Effector memory CD4-positive, alpha-beta T cell (primary cell): ENCODE measurements around the gene FAM222A.

Experiments used
- DNase-seq, 3 donors: peaks; one replicate each; pipeline ENCODE4 v3.0.0-alpha.2; 2020
- H3K27ac ChIP-seq: 2 replicates; pipeline ENCODE4 v1.7.0; 2013; ENCODE audit warnings: mild to moderate bottlenecking, low read length, moderate library complexity; ENCODE audit not compliant: insufficient read depth, poor library complexity, severe bottlenecking
- H3K27me3 ChIP-seq: replicated peaks from 2 replicates; pipeline ENCODE4 v1.7.0; 2013; ENCODE audit warnings: mild to moderate bottlenecking, low read length; ENCODE audit not compliant: insufficient read depth, control insufficient read depth, poor library complexity, severe bottlenecking
- H3K36me3 ChIP-seq: 2 replicates; pipeline ENCODE4 v1.7.0; 2013; ENCODE audit warnings: mild to moderate bottlenecking, low read length, moderate library complexity; ENCODE audit not compliant: control insufficient read depth, insufficient read depth
- H3K4me1 ChIP-seq: 2 replicates; pipeline ENCODE4 v1.7.0; 2013; ENCODE audit warnings: low read length, mild to moderate bottlenecking; ENCODE audit not compliant: control insufficient read depth, insufficient read depth, poor library complexity, severe bottlenecking
- H3K4me3 ChIP-seq: 2 replicates; pipeline ENCODE4 v1.7.0; 2013; ENCODE audit warnings: low read length, low read depth, mild to moderate bottlenecking; ENCODE audit not compliant: insufficient read depth, poor library complexity, severe bottlenecking
- H3K9me3 ChIP-seq: 2 replicates; pipeline ENCODE4 v1.7.0; 2013; ENCODE audit warnings: mild to moderate bottlenecking, low read length, moderate library complexity; ENCODE audit not compliant: control insufficient read depth

FAM222A gene

GRCh38 chr12:109815225-109815624 lies 101.6 kb downstream of the FAM222A start:
- Histone ChIP-seq H3K27me3 (no peaks in the 10 kb centered on the region), H3K9me3 (no peaks in the 10 kb centered on the region), H3K36me3 (no peaks in the 10 kb centered on the region), H3K4me1 (no peaks in the 10 kb centered on the region), H3K4me3 (no peak overlapping the region), H3K27ac (no peak overlapping the region)
- DNase-seq: no peak

- H3K27me3 ChIP-seq: no peaks in the 10 kb centered on the region
- H3K27ac ChIP-seq: no peak overlapping the region
These were observed 102.4 kb downstream of the FAM222A start for GRCh38 chr12:109815757-109816617.

GRCh38 chr12:109816870-109817269 lies 103.2 kb downstream of the FAM222A start:
- Histone ChIP-seq H3K4me1 (no peaks in the 10 kb centered on the region), H3K27ac (no peak overlapping the region), H3K27me3 (no peaks in the 10 kb centered on the region), H3K36me3 (no peaks in the 10 kb centered on the region), H3K4me3 (no peak overlapping the region), H3K9me3 (no peaks in the 10 kb centered on the region)
- no peak for DNase-seq

More at GRCh38 chr12:109815757-109816617, 102.4 kb downstream of the FAM222A start:
- H3K9me3 ChIP-seq: no peaks in the 10 kb centered on the region
- DNase-seq: no peak
- H3K4me1 ChIP-seq: no peaks in the 10 kb centered on the region
- H3K36me3 ChIP-seq: no peaks in the 10 kb centered on the region
- no peak overlapping the region for H3K4me3 ChIP-seq

DNA sequence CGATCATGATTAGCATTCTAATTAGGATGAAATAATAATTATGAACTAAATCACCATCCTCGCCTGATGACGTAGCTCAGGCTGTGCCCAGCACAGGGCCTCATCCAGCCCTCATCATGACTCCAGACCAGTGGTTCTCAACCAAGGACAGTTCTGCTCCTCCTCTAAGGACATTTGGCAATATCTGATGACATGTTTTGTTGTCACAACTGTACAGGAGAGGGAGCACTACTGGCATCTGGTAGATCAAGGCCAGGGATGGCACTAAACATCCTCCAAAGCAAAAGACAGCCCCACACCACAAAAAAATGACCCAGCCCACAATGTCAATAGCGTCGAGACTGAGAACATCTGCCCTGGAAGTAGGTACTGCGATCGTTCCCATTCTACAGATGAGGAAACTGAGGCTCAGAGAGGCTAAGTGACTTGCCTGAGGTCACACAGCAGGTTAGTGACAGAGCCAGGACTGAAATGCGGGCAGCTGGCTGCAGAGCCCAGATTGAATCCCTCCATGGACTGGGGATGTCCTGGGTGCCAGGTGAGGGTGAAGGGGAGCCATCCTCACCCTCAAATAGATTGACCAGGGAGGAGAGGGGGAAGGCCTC lies 104.1 kb downstream of the FAM222A start:
- Histone ChIP-seq H3K9me3 (no peaks in the 10 kb centered on the region), H3K27me3 (no peaks in the 10 kb centered on the region), H3K36me3 (no peaks in the 10 kb centered on the region), H3K27ac (no peak overlapping the region), H3K4me1 (no peaks in the 10 kb centered on the region), H3K4me3 (no peak overlapping the region)
- no peak for DNase-seq

- Histone ChIP-seq H3K4me1 (no peaks in the 10 kb centered on the region), H3K9me3 (no peaks in the 10 kb centered on the region), H3K36me3 (no peaks in the 10 kb centered on the region), H3K4me3 (no peak overlapping the region), H3K27ac (no peak overlapping the region), H3K27me3 (no peaks in the 10 kb centered on the region)
- no peak for DNase-seq
These were observed 104.6 kb downstream of the FAM222A start for GRCh38 chr12:109818253-109818652.

GRCh38 chr12:109818905-109819500 lies 105.4 kb downstream of the FAM222A start:
- Histone ChIP-seq H3K36me3 (no peaks in the 10 kb centered on the region), H3K27me3 (no peaks in the 10 kb centered on the region), H3K27ac (no peak overlapping the region), H3K9me3 (no peaks in the 10 kb centered on the region), H3K4me3 (no peak overlapping the region), H3K4me1 (no peaks in the 10 kb centered on the region)
- no peak for DNase-seq
